HAP-1 (cell line): ENCODE data around the gene ZNF219.

Experiments
- DNase-seq, 2 experiments: peaks; one replicate each; pipeline ENCODE4 v3.0.0-alpha.2; 2016 to 2020; ENCODE audit warnings: low spot score in 2 of 2
- H3K27me3 ChIP-seq: fragments of 250-450 bp; sonication (Bioruptor Pico); 2 replicates; pipeline ENCODE4 v1.5.1; 2020; ENCODE audit warnings: low read depth, mild to moderate bottlenecking, moderate library complexity
- H3K36me3 ChIP-seq: fragments of 250-450 bp; sonication (Bioruptor Pico); replicated peaks from 2 replicates; pipeline ENCODE4 v1.5.1; 2020; ENCODE audit warnings: mild to moderate bottlenecking
- H3K4me1 ChIP-seq: fragments of 250-450 bp; sonication (Bioruptor Pico); 2 replicates; pipeline ENCODE4 v1.5.1; 2020; ENCODE audit warnings: mild to moderate bottlenecking
- H3K4me3 ChIP-seq: fragments of 250-450 bp; sonication (Bioruptor Pico); 2 replicates; pipeline ENCODE4 v1.5.1; 2020; ENCODE audit warnings: mild to moderate bottlenecking, moderate library complexity
- H3K9me3 ChIP-seq: fragments of 250-450 bp; sonication (Bioruptor Pico); 2 replicates; pipeline ENCODE4 v1.5.1; 2020; ENCODE audit warnings: mild to moderate bottlenecking, moderate library complexity
- in situ Hi-C: fragments of 300-500 bp; cut with MboI; formaldehyde crosslinking; loops from 3 replicates; pipeline ENCODE4 v1.14.3; 2020; ENCODE audit warnings: low sequenced_read_pairs, inconsistent platforms, mixed read lengths

ZNF219 gene

DNA sequence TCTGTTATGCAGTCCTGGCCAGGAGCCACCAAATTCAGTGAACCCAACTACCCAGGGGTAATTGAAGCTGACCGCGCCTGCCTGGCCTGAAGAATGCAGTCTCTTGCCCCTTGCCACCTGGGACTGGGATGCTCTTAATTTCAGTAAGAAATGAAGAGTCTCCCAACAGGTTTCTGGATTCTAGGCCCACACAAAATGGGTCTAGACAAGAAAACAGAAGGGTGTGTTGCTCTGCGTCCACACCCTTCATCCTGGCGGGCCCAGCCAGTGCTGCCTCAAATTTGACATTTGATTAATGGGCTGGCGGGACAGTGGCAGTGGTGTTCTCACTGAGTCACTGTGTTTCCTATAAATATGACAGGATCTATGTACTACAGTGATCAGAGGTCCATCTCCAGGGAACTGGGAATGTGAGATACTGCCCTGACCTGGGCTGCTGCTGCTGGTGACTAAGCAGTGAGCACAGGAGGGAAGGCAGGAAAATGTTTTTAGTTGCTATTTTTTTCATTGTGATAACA is 8.9 kb upstream of the ZNF219 start:
- no peak overlapping the region for H3K4me3 ChIP-seq
- H3K27me3 ChIP-seq: no peaks in the 10 kb centered on the region
- H3K36me3 ChIP-seq: no peaks in the 10 kb centered on the region
- H3K4me1 ChIP-seq: peaks cover 34% of the 10 kb centered on the region
- no peaks in the 10 kb centered on the region for H3K9me3 ChIP-seq
- DNase-seq: no peak
- in situ Hi-C loops: no loop called here

DNA sequence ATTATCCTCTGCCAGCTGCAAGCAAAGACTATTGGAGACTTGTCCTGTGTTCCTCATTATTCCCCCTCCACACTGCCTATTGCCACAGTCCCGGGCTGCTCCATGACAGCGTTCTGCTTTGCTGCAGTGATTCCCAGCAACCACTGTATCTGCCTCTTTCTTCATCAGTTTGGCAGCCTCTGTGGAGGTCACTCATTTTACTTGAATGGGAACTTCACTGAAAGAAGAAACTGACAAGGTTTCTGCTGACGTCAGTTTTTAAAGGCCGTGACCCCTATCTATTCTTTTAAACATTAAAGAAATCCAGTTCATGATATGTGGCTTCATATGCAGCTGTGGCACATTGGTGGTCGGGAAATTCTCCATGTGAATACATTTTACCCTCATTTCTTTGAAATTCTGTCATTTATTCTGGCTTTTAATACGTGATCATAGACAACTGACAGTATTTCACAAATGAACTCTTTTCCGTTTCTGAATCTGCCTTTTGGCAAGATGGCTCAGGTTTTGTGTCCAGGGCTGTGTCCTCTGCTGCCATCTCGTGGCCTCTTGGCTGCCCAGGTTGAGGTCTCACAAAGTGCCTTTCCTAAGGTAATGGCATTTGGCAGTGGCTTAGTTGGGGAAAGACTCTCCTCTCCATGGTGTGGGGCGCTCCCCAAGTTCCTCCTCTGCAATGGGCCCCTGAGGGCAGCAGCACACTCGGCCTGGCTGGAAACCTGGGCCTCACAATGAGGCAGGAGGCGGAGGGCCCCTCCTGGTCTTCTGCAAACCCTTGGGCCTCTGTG is 8.2 kb upstream of the ZNF219 start:
- Histone ChIP-seq H3K36me3 (no peaks in the 10 kb centered on the region), H3K4me1 (peaks cover 34% of the 10 kb centered on the region), H3K4me3 (no peak overlapping the region; the same call in 1 of the 2 replicates), H3K27me3 (no peaks in the 10 kb centered on the region), H3K9me3 (no peaks in the 10 kb centered on the region)
- peak; percentile 70 to 89 for DNase-seq
- in situ Hi-C loops: no loop called here

DNA sequence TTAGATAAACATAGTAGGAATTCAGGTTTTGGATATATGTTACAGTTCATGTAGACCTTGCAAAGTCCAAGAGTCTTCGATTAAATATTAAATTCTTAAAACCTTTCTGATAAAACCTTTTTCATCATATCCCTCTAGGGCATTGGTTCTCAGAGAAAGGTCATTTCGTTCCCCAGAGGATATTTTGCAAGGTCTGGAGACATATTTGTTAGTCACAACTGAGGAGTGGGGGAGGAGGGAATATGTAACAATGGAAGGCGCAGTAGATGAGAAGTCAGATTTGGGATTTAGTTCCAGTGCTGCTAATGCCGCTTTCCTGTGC is 7.7 kb upstream of the ZNF219 start:
- no peaks in the 10 kb centered on the region for H3K27me3 ChIP-seq
- no peaks in the 10 kb centered on the region for H3K9me3 ChIP-seq
- no peak overlapping the region for H3K4me3 ChIP-seq
- peak in 1 of 2 experiments; percentile 59 for DNase-seq
- H3K36me3 ChIP-seq: no peaks in the 10 kb centered on the region
- in situ Hi-C loops: no loop called here
- peaks cover 34% of the 10 kb centered on the region for H3K4me1 ChIP-seq

DNA sequence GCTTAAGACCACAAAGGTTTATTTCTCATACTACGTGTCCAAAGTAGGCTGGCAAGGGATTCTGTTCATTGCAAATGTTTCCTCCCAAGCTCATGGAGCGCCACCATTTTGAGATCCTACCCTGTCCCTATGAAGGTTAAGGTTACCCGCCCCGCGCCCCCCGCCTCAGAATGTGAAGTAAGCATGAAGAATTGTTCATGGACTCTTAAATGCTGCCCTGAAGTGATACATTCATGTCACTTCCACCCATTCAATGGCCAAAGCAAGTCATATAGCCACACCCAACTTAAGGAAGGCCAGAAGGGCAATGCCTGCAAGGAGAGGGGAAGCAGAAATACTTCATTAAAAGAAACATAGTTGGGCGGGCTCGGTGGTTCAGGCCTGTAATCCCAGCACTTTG is 6.6 kb upstream of the ZNF219 start:
- Histone ChIP-seq H3K36me3 (no peaks in the 10 kb centered on the region), H3K9me3 (no peaks in the 10 kb centered on the region), H3K4me1 (peaks cover 34% of the 10 kb centered on the region), H3K27me3 (no peaks in the 10 kb centered on the region), H3K4me3 (no peak overlapping the region)
- DNase-seq: no peak
- in situ Hi-C loops: no loop called here

- H3K4me1 ChIP-seq: peaks cover 34% of the 10 kb centered on the region
- DNase-seq: peak; percentile 87 to 88
- peak overlapping the region; percentile 54 for H3K4me3 ChIP-seq
- in situ Hi-C loops: loop anchor here (5.0 kb wide), 1 partner anchor 82 kb away; no protein-coding TSS in a partner anchor
- no peaks in the 10 kb centered on the region for H3K9me3 ChIP-seq
- no peaks in the 10 kb centered on the region for H3K27me3 ChIP-seq
- no peaks in the 10 kb centered on the region for H3K36me3 ChIP-seq
Observed at GRCh38 chr14:21104448-21105060, 6.1 kb upstream of the ZNF219 start.

GRCh38 chr14:21103710-21104447 is 5.4 kb upstream of the ZNF219 start:
- in situ Hi-C loops: loop anchor here (5.0 kb wide), 1 partner anchor 82 kb away; no protein-coding TSS in a partner anchor
- peaks cover 37% of the 10 kb centered on the region for H3K4me1 ChIP-seq

DNA sequence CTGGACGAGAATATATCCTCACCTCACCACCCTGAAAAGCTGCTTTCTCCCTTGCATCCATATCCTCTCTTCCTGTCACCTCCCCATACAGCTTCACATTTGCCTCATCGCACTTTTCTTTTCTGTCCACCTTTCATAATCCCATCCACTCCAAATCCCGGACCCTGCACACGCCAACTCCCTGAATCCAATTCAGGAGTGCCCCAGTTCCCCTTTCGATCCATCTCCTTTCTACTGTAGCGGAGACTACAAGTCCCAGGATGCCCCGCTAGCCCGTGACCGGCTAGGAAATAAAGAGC is 4.9 kb upstream of the ZNF219 start:
- in situ Hi-C loops: loop anchor here (5.0 kb wide), 1 partner anchor 81 kb away; no protein-coding TSS in a partner anchor
- Histone ChIP-seq H3K9me3 (no peaks in the 10 kb centered on the region), H3K27me3 (no peaks in the 10 kb centered on the region), H3K36me3 (no peaks in the 10 kb centered on the region), H3K4me3 (peak overlapping the region; percentile 54), H3K4me1 (peaks cover 37% of the 10 kb centered on the region)
- no peak for DNase-seq

More at GRCh38 chr14:21103710-21104447, 5.4 kb upstream of the ZNF219 start:
- H3K9me3 ChIP-seq: no peaks in the 10 kb centered on the region
- no peaks in the 10 kb centered on the region for H3K27me3 ChIP-seq
- H3K36me3 ChIP-seq: no peaks in the 10 kb centered on the region
- peak overlapping the region; percentile 54 for H3K4me3 ChIP-seq
- DNase-seq: peak; percentile 91 to 95

- Histone ChIP-seq H3K36me3 (no peaks in the 10 kb centered on the region), H3K4me1 (peaks cover 37% of the 10 kb centered on the region), H3K27me3 (no peaks in the 10 kb centered on the region), H3K9me3 (no peaks in the 10 kb centered on the region), H3K4me3 (peak overlapping the region; percentile 54)
- no peak for DNase-seq
- in situ Hi-C loops: loop anchor here (5.0 kb wide), 1 partner anchor 80 kb away; no protein-coding TSS in a partner anchor
Observed at GRCh38 chr14:21102521-21103410, 4.3 kb upstream of the ZNF219 start.

- H3K4me3 ChIP-seq: no peak overlapping the region
- DNase-seq: no peak
- in situ Hi-C loops: loop anchor here (5.0 kb wide), 1 partner anchor 80 kb away; no protein-coding TSS in a partner anchor
Observed at GRCh38 chr14:21101802-21102413, 3.5 kb upstream of the ZNF219 start.

DNA sequence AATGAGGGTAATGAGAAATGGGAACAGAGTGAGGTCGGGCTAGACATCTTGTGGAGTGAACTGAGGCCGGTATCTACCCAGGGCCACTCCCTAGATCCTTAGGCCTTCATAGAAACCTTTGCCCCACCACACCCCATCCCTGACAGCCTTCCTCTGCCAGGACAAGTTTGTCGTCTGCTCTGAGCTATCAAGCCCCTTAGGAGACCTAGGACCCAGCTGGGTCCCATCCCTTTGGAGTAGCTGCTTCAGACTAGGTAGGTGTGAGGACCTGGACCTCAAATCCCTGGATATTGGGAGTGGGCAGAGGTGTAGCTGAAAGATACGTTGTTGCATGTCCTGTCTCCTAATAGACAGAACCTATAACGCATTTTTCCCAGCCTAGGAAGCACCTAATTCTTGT is 2.5 kb upstream of the ZNF219 start, which contains the start of gene TMEM253:
Gene TMEM253, plus strand, starts transcription at position 136 of the 400 bp plus-strand sequence. CDS start 278 bp downstream, outside the sequence.
- in situ Hi-C loops: loop anchor here (5.0 kb wide), 1 partner anchor 79 kb away; no protein-coding TSS in a partner anchor
- Histone ChIP-seq H3K4me1 (peaks cover 34% of the 10 kb centered on the region), H3K4me3 (no peak within 1 kb of the TSS)

More at GRCh38 chr14:21101802-21102413, 3.5 kb upstream of the ZNF219 start:
- Histone ChIP-seq H3K4me1 (peaks cover 41% of the 10 kb centered on the region), H3K27me3 (no peaks in the 10 kb centered on the region), H3K36me3 (no peaks in the 10 kb centered on the region), H3K9me3 (no peaks in the 10 kb centered on the region)

GRCh38 chr14:21099596-21099985 is 1.1 kb upstream of the ZNF219 start:
- H3K4me3 ChIP-seq: no peak overlapping the region
- no peaks in the 10 kb centered on the region for H3K9me3 ChIP-seq
- no peaks in the 10 kb centered on the region for H3K27me3 ChIP-seq
- in situ Hi-C loops: loop anchor here (25.0 kb wide), 1 partner anchor 762 kb away; the partner anchor contains the start of genes CCNB1IP1 and PARP2
- no peak for DNase-seq
- no peaks in the 10 kb centered on the region for H3K36me3 ChIP-seq
- peaks cover 35% of the 10 kb centered on the region for H3K4me1 ChIP-seq

More for the DNA sequence above, 2.5 kb upstream of the ZNF219 start, which contains the start of gene TMEM253:
- no peaks in the 10 kb centered on the region for H3K9me3 ChIP-seq
- H3K27me3 ChIP-seq: no peaks in the 10 kb centered on the region
- H3K36me3 ChIP-seq: no peaks in the 10 kb centered on the region
- DNase-seq: no peak

GRCh38 chr14:21098892-21099595 is 589 bp upstream of the ZNF219 start:
- no peak for DNase-seq
- H3K9me3 ChIP-seq: no peaks in the 10 kb centered on the region
- H3K36me3 ChIP-seq: no peaks in the 10 kb centered on the region
- no peaks in the 10 kb centered on the region for H3K27me3 ChIP-seq
- in situ Hi-C loops: loop anchor here (25.0 kb wide), 1 partner anchor 762 kb away; the partner anchor contains the start of genes CCNB1IP1 and PARP2
- H3K4me1 ChIP-seq: peaks cover 34% of the 10 kb centered on the region
- peak overlapping the region; percentile 42 for H3K4me3 ChIP-seq
